ENCODE results near the gene NACA2. TPM values are rescaled to one million over a fixed set of nuclear protein-coding genes. Genes with fewer than 3 reads are reported as not detected.
"Not testable (repeated sequence)": the region's sequence is repeated elsewhere in the genome, so short reads cannot be mapped to it uniquely, and the experiment has no call there.

NACA2 gene
- total and polyA plus RNA-seq, 2 donors (not counting 1 experiment from before 2014, with no cell fraction given): not detected

- Histone ChIP-seq H3K4me2 (replicated peaks; ENCODE audit: low read depth, low read length, poor library complexity, severe bottlenecking) (no peak overlapping the region), H3K27me3 (replicated peaks in 1 of 4; ENCODE audit: control extremely low read depth in 1 of 4, control insufficient read depth in 3 of 4, insufficient read depth in 4 of 4, low read length in 3 of 4) (peaks cover 0 to 10% (median 1%) of the 10 kb centered on the region in 4 experiments), H3K27ac (ENCODE audit: low read length in 2 of 2) (no peak overlapping the region), H3K4me3 (ENCODE audit: control extremely low read depth in 1 of 5, extremely low read depth in 1 of 5, insufficient read depth in 1 of 5, low read depth in 2 of 5, low read length in 4 of 5) (no peak overlapping the region), H3K9me3 (ENCODE audit: control extremely low read depth in 1 of 3, control insufficient read depth in 2 of 3, insufficient read depth in 1 of 3, low read length in 2 of 3) (peaks cover 0 to 3% (median 0%) of the 10 kb centered on the region in 3 donors), H3K79me2 (ENCODE audit: control insufficient read depth, insufficient read depth, low read length) (no peaks in the 10 kb centered on the region), H2AFZ (ENCODE audit: insufficient read depth, low read depth, low read length, poor library complexity, severe bottlenecking) (no peak overlapping the region), H3K36me3 (replicated peaks in 1 of 2; ENCODE audit: control extremely low read depth in 1 of 2, control insufficient read depth in 1 of 2, extremely low read depth in 1 of 2, insufficient read depth in 2 of 2, low read length in 1 of 2) (no peaks in the 10 kb centered on the region), H4K20me1 (ENCODE audit: control insufficient read depth, insufficient read depth, low read length, poor library complexity, severe bottlenecking) (no peaks in the 10 kb centered on the region), H3K4me1 (ENCODE audit: control insufficient read depth in 2 of 2, insufficient read depth in 2 of 2, low read length in 2 of 2) (peaks cover 0 to 3% of the 10 kb centered on the region in 2 donors), H3K9ac (ENCODE audit: low read length) (no peak overlapping the region)
- no peak overlapping the region for H3K4me3 Mint-ChIP-seq
- no CpG with 5 or more reads among the region's 1 CpG for WGBS (ENCODE audit: insufficient coverage)
- TF ChIP-seq CTCF (IDR thresholded peaks at IDR 0.05) (no peak), EZH2 (IDR thresholded peaks at IDR 0.05; ENCODE audit: borderline replicate concordance, insufficient read depth, low read depth, low read length, poor library complexity, severe bottlenecking) (no peak)
- no peak overlapping the region for H3K27ac Mint-ChIP-seq
- CTCF ChIA-PET: interaction anchor here (1.2 to 1.5 kb wide), 2 partner anchors 202 to 204 kb away, joined by 3 to 5 read pairs; no protein-coding TSS in a partner anchor
- DNase-seq (no peak), ATAC-seq (ENCODE audit: low read depth) (no peak)
- H3K27me3 Mint-ChIP-seq: peaks cover 48% of the 10 kb centered on the region
- peaks cover 5% of the 10 kb centered on the region for H3K9me3 Mint-ChIP-seq (ENCODE audit: insufficient read depth)
- intact Hi-C loops (cut with micrococcal nuclease): no loop called here
- peaks cover 6% of the 10 kb centered on the region for H3K4me1 Mint-ChIP-seq
- POLR2A ChIA-PET: no interaction called here
These were observed 41.8 kb upstream of the NACA2 start for GRCh38 chr17:61632826-61633225.

GRCh38 chr17:61631800-61632199 is 40.8 kb upstream of the NACA2 start:
- Histone ChIP-seq H3K4me1 (ENCODE audit: control insufficient read depth in 2 of 2, insufficient read depth in 2 of 2, low read length in 2 of 2) (peaks cover 0 to 3% of the 10 kb centered on the region in 2 donors), H3K4me2 (replicated peaks; ENCODE audit: low read depth, low read length, poor library complexity, severe bottlenecking) (no peak overlapping the region), H4K20me1 (ENCODE audit: control insufficient read depth, insufficient read depth, low read length, poor library complexity, severe bottlenecking) (no peaks in the 10 kb centered on the region), H3K9me3 (ENCODE audit: control extremely low read depth in 1 of 3, control insufficient read depth in 2 of 3, insufficient read depth in 1 of 3, low read length in 2 of 3) (peaks cover 0 to 3% (median 0%) of the 10 kb centered on the region in 3 donors), H3K36me3 (replicated peaks in 1 of 2; ENCODE audit: control extremely low read depth in 1 of 2, control insufficient read depth in 1 of 2, extremely low read depth in 1 of 2, insufficient read depth in 2 of 2, low read length in 1 of 2) (no peaks in the 10 kb centered on the region), H3K27ac (ENCODE audit: low read length in 2 of 2) (no peak overlapping the region), H3K4me3 (ENCODE audit: control extremely low read depth in 1 of 5, extremely low read depth in 1 of 5, insufficient read depth in 1 of 5, low read depth in 2 of 5, low read length in 4 of 5) (no peak overlapping the region), H3K79me2 (ENCODE audit: control insufficient read depth, insufficient read depth, low read length) (no peaks in the 10 kb centered on the region), H3K9ac (ENCODE audit: low read length) (no peak overlapping the region), H3K27me3 (replicated peaks in 1 of 4; ENCODE audit: control extremely low read depth in 1 of 4, control insufficient read depth in 3 of 4, insufficient read depth in 4 of 4, low read length in 3 of 4) (peaks cover 0 to 10% (median 1%) of the 10 kb centered on the region in 4 experiments), H2AFZ (ENCODE audit: insufficient read depth, low read depth, low read length, poor library complexity, severe bottlenecking) (no peak overlapping the region)
- H3K4me1 Mint-ChIP-seq: peaks cover 6% of the 10 kb centered on the region
- H3K27me3 Mint-ChIP-seq: peaks cover 50% of the 10 kb centered on the region
- intact Hi-C loops (cut with micrococcal nuclease): no loop called here
- no CpG with 5 or more reads among the region's 1 CpG for WGBS (ENCODE audit: insufficient coverage)
- ChIA-PET CTCF (interaction anchor here (1.2 kb wide), 1 partner anchor 205 kb away, joined by 3 read pairs; no protein-coding TSS in a partner anchor), POLR2A (no interaction called here)
- H3K4me3 Mint-ChIP-seq: no peak overlapping the region
- TF ChIP-seq EZH2 (IDR thresholded peaks at IDR 0.05; ENCODE audit: borderline replicate concordance, insufficient read depth, low read depth, low read length, poor library complexity, severe bottlenecking) (no peak), CTCF (IDR thresholded peaks at IDR 0.05) (no peak)
- DNase-seq (no peak), ATAC-seq (ENCODE audit: low read depth) (no peak)
- H3K27ac Mint-ChIP-seq: no peak overlapping the region
- peaks cover 5% of the 10 kb centered on the region for H3K9me3 Mint-ChIP-seq (ENCODE audit: insufficient read depth)

- POLR2A ChIA-PET; intact Hi-C loops (cut with micrococcal nuclease); H3K36me3 ChIP-seq (replicated peaks in 1 of 2; ENCODE audit: control extremely low read depth in 1 of 2, control insufficient read depth in 1 of 2, extremely low read depth in 1 of 2, insufficient read depth in 2 of 2, low read length in 1 of 2); CTCF ChIA-PET; DNase-seq; H3K4me3 ChIP-seq (ENCODE audit: control extremely low read depth in 1 of 5, extremely low read depth in 1 of 5, insufficient read depth in 1 of 5, low read depth in 2 of 5, low read length in 4 of 5); H3K4me1 Mint-ChIP-seq; H3K9ac ChIP-seq (ENCODE audit: low read length); ATAC-seq (ENCODE audit: low read depth); H3K27ac Mint-ChIP-seq; H3K9me3 ChIP-seq (ENCODE audit: control extremely low read depth in 1 of 3, control insufficient read depth in 2 of 3, insufficient read depth in 1 of 3, low read length in 2 of 3); H3K9me3 Mint-ChIP-seq (ENCODE audit: insufficient read depth); H3K4me3 Mint-ChIP-seq; H2AFZ ChIP-seq (ENCODE audit: insufficient read depth, low read depth, low read length, poor library complexity, severe bottlenecking); H3K27ac ChIP-seq (ENCODE audit: low read length in 2 of 2); H4K20me1 ChIP-seq (ENCODE audit: control insufficient read depth, insufficient read depth, low read length, poor library complexity, severe bottlenecking); H3K4me1 ChIP-seq (ENCODE audit: control insufficient read depth in 2 of 2, insufficient read depth in 2 of 2, low read length in 2 of 2); H3K79me2 ChIP-seq (ENCODE audit: control insufficient read depth, insufficient read depth, low read length); H3K4me2 ChIP-seq (replicated peaks; ENCODE audit: low read depth, low read length, poor library complexity, severe bottlenecking): not testable (repeated sequence)
- no CpG with 5 or more reads among the region's 4 CpGs for WGBS (ENCODE audit: insufficient coverage)
- H3K27me3 Mint-ChIP-seq: peaks cover 39% of the 10 kb centered on the region
- H3K27me3 ChIP-seq (replicated peaks in 1 of 4; ENCODE audit: control extremely low read depth in 1 of 4, control insufficient read depth in 3 of 4, insufficient read depth in 4 of 4, low read length in 3 of 4): peaks cover 0 to 12% (median 3%) of the 10 kb centered on the region in 4 experiments
These were observed 37.1 kb upstream of the NACA2 start for GRCh38 chr17:61628158-61628557.

All from B cell (primary cell).